NB4 (cell line): Measurements from ENCODE around the gene MYADML2.

Experiments used
- CTCF ChIP-seq: IDR thresholded peaks from one replicate; pipeline ENCODE4 v1.5.1; 2012; ENCODE audit warnings: low read depth, low read length
- POLR2A ChIP-seq: IDR thresholded peaks from 2 replicates; pipeline ENCODE4 v1.6.1; 2011; ENCODE audit warnings: mild to moderate bottlenecking; ENCODE audit not compliant: insufficient read length; ENCODE audit errors: extremely low read depth

GRCh38 chr17:81910840-81911276 is 36.2 kb downstream of the MYADML2 start:
- TF ChIP-seq CTCF (no peak), POLR2A (no peak)
